Measurements from ENCODE around the gene TET1. TPM values are rescaled to one million over a fixed set of nuclear protein-coding genes. Genes with fewer than 3 reads are reported as not detected.

Gene TET1
- total RNA-seq, 1 donor from 2014 or later: 67.3 TPM

DNA sequence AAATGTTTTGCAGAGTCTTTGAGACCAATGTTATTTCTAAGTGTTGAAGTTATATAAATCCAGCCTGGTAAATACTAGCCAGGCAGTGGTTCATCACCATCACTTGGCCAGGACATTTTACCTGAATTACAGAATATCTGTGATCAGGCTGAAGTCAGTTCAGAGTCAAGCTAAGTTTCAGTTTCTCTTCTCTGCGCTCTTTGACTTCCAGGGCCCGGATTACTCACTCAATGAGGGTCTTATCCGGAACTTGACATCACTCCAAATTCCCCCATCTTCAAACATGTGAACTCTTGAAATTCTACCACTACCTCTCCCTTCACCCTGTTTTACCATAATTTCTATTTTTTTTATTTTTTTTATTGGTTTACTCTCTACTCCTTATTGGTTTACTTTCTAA, 124.3 kb downstream of the TET1 start:
- H3K9me3 Mint-ChIP-seq: no peaks in the 10 kb centered on the region
- H3K4me3 Mint-ChIP-seq: no peak overlapping the region
- no peak overlapping the region for H3K4me2 ChIP-seq
- peaks cover 42% of the 10 kb centered on the region for H3K36me3 Mint-ChIP-seq
- H3K4me1 ChIP-seq: no peaks in the 10 kb centered on the region
- H3K27ac Mint-ChIP-seq: no peak overlapping the region
- H3K27ac ChIP-seq: peak overlapping the region; percentile 29
- H3K27me3 ChIP-seq: no peaks in the 10 kb centered on the region
- no peaks in the 10 kb centered on the region for H3K27me3 Mint-ChIP-seq (ENCODE audit: insufficient read depth, low read depth)
- H3K4me1 Mint-ChIP-seq: no peaks in the 10 kb centered on the region
- no peaks in the 10 kb centered on the region for H3K9me3 ChIP-seq (ENCODE audit: low read depth)
- no peak overlapping the region for H2AFZ ChIP-seq (replicated peaks)
- no peaks in the 10 kb centered on the region for H4K20me1 ChIP-seq (ENCODE audit: low read depth)
- TF ChIP-seq EZH2 (IDR thresholded peaks at IDR 0.05): no peak
- no peak for TF ChIP-seq CTCF (IDR thresholded peaks at IDR 0.05)
- TF ChIP-seq EZH2phosphoT487 (IDR thresholded peaks at IDR 0.05): no peak
- H3F3A ChIP-seq (ENCODE audit: low read depth): peaks cover 18% of the 10 kb centered on the region
- no peak overlapping the region for H3K9ac ChIP-seq
- peaks cover 5% of the 10 kb centered on the region for H3K79me2 ChIP-seq (ENCODE audit: low read depth)
- H3K4me3 ChIP-seq: no peak overlapping the region
- no peak for DNase-seq (ENCODE audit: low spot score)
- peaks cover 16% of the 10 kb centered on the region for H3K36me3 ChIP-seq

GRCh38 chr10:68696018-68696417, 135.9 kb downstream of the TET1 start:
- H3F3A ChIP-seq (ENCODE audit: low read depth): peaks cover 49% of the 10 kb centered on the region
- no peak overlapping the region for H3K9ac ChIP-seq
- TF ChIP-seq EZH2 (IDR thresholded peaks at IDR 0.05): no peak
- TF ChIP-seq CTCF (IDR thresholded peaks at IDR 0.05): no peak
- no peak for TF ChIP-seq EZH2phosphoT487 (IDR thresholded peaks at IDR 0.05)
- H3K4me3 Mint-ChIP-seq: no peak overlapping the region
- peaks cover 16% of the 10 kb centered on the region for H3K36me3 ChIP-seq
- no peaks in the 10 kb centered on the region for H3K9me3 ChIP-seq (ENCODE audit: low read depth)
- H3K27ac ChIP-seq: no peak overlapping the region
- no peak overlapping the region for H3K27ac Mint-ChIP-seq
- no peaks in the 10 kb centered on the region for H4K20me1 ChIP-seq (ENCODE audit: low read depth)
- no peak overlapping the region for H2AFZ ChIP-seq (replicated peaks)
- peaks cover 18% of the 10 kb centered on the region for H3K36me3 Mint-ChIP-seq
- H3K4me1 Mint-ChIP-seq: no peaks in the 10 kb centered on the region
- H3K27me3 ChIP-seq: no peaks in the 10 kb centered on the region
- H3K79me2 ChIP-seq (ENCODE audit: low read depth): no peaks in the 10 kb centered on the region
- peaks cover 15% of the 10 kb centered on the region for H3K4me1 ChIP-seq
- no peak overlapping the region for H3K4me3 ChIP-seq
- no peak overlapping the region for H3K4me2 ChIP-seq
- H3K27me3 Mint-ChIP-seq (ENCODE audit: insufficient read depth, low read depth): no peaks in the 10 kb centered on the region
- no peaks in the 10 kb centered on the region for H3K9me3 Mint-ChIP-seq
- no peak for DNase-seq (ENCODE audit: low spot score)

GRCh38 chr10:68697106-68697505, 137.0 kb downstream of the TET1 start:
- H3F3A ChIP-seq (ENCODE audit: low read depth): peaks cover 44% of the 10 kb centered on the region
- H3K9me3 ChIP-seq (ENCODE audit: low read depth): no peaks in the 10 kb centered on the region
- Mint-ChIP-seq H3K4me1 (no peaks in the 10 kb centered on the region), H3K27ac (no peak overlapping the region), H3K27me3 (ENCODE audit: insufficient read depth, low read depth) (no peaks in the 10 kb centered on the region), H3K9me3 (no peaks in the 10 kb centered on the region), H3K4me3 (no peak overlapping the region), H3K36me3 (peaks cover 10% of the 10 kb centered on the region)
- H3K9ac ChIP-seq: no peak overlapping the region
- H3K79me2 ChIP-seq (ENCODE audit: low read depth): no peaks in the 10 kb centered on the region
- H4K20me1 ChIP-seq (ENCODE audit: low read depth): no peaks in the 10 kb centered on the region
- H3K4me1 ChIP-seq: peaks cover 15% of the 10 kb centered on the region
- no peak for DNase-seq (ENCODE audit: low spot score)
- no peak overlapping the region for H3K4me2 ChIP-seq
- TF ChIP-seq CTCF (IDR thresholded peaks at IDR 0.05): no peak
- TF ChIP-seq EZH2 (IDR thresholded peaks at IDR 0.05): no peak
- no peak for TF ChIP-seq EZH2phosphoT487 (IDR thresholded peaks at IDR 0.05)
- peaks cover 6% of the 10 kb centered on the region for H3K36me3 ChIP-seq
- no peaks in the 10 kb centered on the region for H3K27me3 ChIP-seq
- no peak overlapping the region for H3K4me3 ChIP-seq
- no peak overlapping the region for H3K27ac ChIP-seq
- H2AFZ ChIP-seq (replicated peaks): no peak overlapping the region
